ENCODE measurements around the gene PITPNC1. TPM values are rescaled to one million over a fixed set of nuclear protein-coding genes. Genes with fewer than 3 reads are reported as not detected.

PITPNC1 gene
- total RNA-seq, 1 donor from 2014 or later, result 28.7 TPM

DNA sequence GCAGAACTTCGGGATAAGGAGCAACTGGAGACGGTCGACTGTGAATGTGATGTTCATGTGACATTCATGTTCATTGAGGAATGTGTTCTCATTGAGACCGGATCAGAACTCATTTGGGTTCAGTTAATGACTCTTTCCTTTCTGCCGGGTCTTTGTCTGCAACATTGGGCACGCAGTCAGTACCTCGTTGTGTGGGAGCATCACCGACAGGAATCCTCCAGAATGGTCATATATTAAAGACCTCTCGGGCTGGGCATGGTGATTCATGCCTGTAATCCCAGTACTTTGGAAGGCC is 144.6 kb downstream of the PITPNC1 start:
- FAIRE-seq (no peak), DNase-seq (ENCODE audit: low read depth) (no peak)
- Histone ChIP-seq H3K36me3 (ENCODE audit: control insufficient read depth, insufficient read depth, low read length) (no peaks in the 10 kb centered on the region), H3K4me3 (ENCODE audit: low read depth, low read length) (no peak overlapping the region), H3K27me3 (ENCODE audit: control insufficient read depth, insufficient read depth, low read length) (no peaks in the 10 kb centered on the region)
- TF ChIP-seq, protein P1, sequence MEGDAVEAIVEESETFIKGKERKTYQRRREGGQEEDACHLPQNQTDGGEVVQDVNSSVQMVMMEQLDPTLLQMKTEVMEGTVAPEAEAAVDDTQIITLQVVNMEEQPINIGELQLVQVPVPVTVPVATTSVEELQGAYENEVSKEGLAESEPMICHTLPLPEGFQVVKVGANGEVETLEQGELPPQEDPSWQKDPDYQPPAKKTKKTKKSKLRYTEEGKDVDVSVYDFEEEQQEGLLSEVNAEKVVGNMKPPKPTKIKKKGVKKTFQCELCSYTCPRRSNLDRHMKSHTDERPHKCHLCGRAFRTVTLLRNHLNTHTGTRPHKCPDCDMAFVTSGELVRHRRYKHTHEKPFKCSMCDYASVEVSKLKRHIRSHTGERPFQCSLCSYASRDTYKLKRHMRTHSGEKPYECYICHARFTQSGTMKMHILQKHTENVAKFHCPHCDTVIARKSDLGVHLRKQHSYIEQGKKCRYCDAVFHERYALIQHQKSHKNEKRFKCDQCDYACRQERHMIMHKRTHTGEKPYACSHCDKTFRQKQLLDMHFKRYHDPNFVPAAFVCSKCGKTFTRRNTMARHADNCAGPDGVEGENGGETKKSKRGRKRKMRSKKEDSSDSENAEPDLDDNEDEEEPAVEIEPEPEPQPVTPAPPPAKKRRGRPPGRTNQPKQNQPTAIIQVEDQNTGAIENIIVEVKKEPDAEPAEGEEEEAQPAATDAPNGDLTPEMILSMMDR (IDR thresholded peaks at IDR 0.05; ENCODE audit: insufficient read depth, low read length, severe bottlenecking), result no peak

DNA sequence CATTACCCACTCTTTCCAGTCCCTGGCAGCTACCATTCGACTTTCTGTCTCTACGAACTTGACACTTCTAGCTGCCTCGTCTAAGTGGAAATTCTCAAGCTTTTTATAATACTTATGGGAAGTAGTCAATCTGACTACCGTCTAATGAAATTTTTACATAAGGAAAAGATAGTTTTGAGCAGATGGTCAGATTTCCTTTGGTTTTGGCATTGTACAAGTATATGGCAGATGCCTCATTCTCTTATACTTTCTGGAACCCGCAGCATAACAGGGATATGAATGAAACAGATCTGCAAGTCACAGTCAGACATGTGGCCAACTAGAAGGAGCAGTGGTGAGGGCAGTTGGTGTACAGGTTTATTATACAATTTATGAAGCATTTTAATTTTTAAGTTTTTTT is 146.0 kb downstream of the PITPNC1 start:
- no peak for DNase-seq (ENCODE audit: low read depth)
- TF ChIP-seq, protein P1 (IDR thresholded peaks at IDR 0.05; ENCODE audit: insufficient read depth, low read length, severe bottlenecking), result no peak
- Histone ChIP-seq H3K27me3 (ENCODE audit: control insufficient read depth, insufficient read depth, low read length) (no peaks in the 10 kb centered on the region), H3K4me3 (ENCODE audit: low read depth, low read length) (no peak overlapping the region), H3K36me3 (ENCODE audit: control insufficient read depth, insufficient read depth, low read length) (no peaks in the 10 kb centered on the region)
- FAIRE-seq, result no peak

DNA sequence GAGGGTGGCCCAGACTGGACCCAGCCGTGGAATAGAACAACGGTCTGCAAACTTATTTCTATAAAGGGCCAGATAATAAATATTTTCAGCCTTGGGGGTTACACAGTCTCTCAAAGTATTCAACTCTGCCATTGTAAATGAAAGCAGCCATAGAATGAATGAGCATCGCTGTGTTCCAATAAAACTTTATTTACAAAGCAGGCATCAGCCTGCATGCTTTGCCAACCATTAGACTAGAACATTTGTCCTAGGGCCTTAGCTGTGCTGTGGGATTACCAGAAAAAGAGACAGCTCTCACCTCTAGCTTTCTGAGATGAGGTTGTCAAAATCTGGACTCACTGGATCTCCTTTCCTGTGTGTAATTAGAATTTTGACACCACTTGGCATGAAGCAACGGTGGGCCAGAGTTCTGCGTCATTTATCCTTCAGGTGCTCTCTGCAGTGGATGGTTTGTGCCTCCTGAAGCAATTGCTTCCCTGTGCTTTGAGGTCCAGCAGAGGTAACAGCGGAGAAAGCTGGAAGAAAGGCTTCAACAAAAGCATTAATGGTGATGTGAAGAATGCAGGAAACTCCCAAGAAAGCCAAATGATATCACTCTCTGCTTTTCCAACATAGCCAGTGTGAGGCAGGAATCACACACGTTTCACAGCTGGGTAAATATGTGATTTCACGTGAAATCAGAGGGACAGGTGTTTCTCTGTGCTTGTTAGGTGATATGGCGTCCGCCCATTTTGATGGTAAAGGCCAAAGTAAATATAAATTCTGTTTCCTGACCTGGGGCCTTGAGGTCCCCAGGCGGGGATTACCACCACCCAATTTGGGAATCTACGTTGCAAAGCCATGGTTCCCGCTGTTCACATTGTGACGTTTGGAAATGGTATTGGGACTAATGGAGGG is 148.4 kb downstream of the PITPNC1 start:
- DNase-seq (ENCODE audit: low read depth) (no peak), FAIRE-seq (no peak)
- no peak overlapping the region for H3K4me3 ChIP-seq (ENCODE audit: low read depth, low read length)
- TF ChIP-seq, protein P1 (IDR thresholded peaks at IDR 0.05; ENCODE audit: insufficient read depth, low read length, severe bottlenecking), result no peak
- no peaks in the 10 kb centered on the region for H3K36me3 ChIP-seq (ENCODE audit: control insufficient read depth, insufficient read depth, low read length)
- no peaks in the 10 kb centered on the region for H3K27me3 ChIP-seq (ENCODE audit: control insufficient read depth, insufficient read depth, low read length)

DNA sequence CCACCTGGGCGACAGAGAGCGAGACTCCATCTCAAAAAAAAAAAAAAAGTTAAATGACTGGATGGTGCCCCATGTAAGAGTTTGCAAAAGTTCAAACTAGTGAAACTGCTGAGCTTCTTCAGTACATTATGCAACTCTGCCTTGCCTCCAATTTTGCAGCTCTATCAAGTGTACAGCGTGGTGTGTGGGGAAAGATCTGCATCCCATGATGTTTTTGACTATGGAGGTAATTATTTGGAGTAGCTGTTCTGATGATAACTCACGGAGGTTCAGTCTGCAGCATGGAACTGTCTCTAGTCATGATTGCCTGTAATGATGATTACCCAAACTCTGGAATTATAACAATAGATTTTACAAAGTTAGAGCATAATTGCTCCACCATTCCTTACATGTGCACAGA is 149.6 kb downstream of the PITPNC1 start:
- FAIRE-seq (no peak), DNase-seq (ENCODE audit: low read depth) (no peak)
- Histone ChIP-seq H3K27me3 (ENCODE audit: control insufficient read depth, insufficient read depth, low read length) (no peaks in the 10 kb centered on the region), H3K36me3 (ENCODE audit: control insufficient read depth, insufficient read depth, low read length) (no peaks in the 10 kb centered on the region), H3K4me3 (ENCODE audit: low read depth, low read length) (no peak overlapping the region)
- TF ChIP-seq, protein P1 (IDR thresholded peaks at IDR 0.05; ENCODE audit: insufficient read depth, low read length, severe bottlenecking), result no peak

DNA sequence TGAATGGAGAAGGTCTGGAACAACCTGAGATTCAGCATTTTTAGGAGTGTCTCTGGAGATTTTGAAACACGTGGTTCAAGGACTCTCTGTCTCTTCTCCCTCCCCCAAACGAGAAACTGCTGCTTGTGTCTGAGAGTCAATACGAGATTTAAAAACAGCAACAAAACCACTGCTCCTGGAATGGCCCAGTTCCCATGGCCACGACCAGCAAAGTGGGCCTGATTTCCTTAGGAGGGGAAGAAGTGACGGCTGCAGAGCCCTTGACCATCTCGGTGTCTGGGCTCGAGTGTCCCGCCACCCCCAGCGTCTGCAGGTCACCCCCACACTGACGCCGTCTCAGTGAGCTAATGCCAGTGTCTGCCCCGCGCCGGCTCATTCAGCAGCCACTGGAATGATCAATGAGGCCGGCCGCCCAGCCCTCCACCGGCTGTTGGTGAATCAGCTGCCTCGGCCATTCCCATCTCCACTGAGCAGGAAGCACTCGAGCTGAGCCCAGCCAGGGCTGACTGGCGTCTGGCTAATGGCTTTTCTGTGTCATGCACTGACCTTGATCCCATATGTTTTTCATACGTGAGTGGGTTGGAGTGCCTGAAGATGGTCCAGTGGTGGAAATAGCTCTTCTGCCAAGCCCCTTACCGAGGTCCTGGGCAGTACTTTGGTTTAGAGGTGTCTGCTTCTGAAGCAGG is 151.8 kb downstream of the PITPNC1 start:
- peak; percentile 73 for DNase-seq (ENCODE audit: low read depth)
- Histone ChIP-seq H3K36me3 (ENCODE audit: control insufficient read depth, insufficient read depth, low read length) (no peaks in the 10 kb centered on the region), H3K4me3 (ENCODE audit: low read depth, low read length) (no peak overlapping the region), H3K27me3 (ENCODE audit: control insufficient read depth, insufficient read depth, low read length) (no peaks in the 10 kb centered on the region)
- TF ChIP-seq, protein P1 (IDR thresholded peaks at IDR 0.05; ENCODE audit: insufficient read depth, low read length, severe bottlenecking), result no peak
- no peak for FAIRE-seq
